GM12875 (cell line): ENCODE data around the gene C13orf46.

Experiments
- H3K4me3 ChIP-seq: one replicate; pipeline ENCODE4 v1.5.1; 2011; ENCODE audit warnings: low read depth, low read length, control low read depth
- TF ChIP-seq, protein P1 (sequence below): IDR thresholded peaks from 2 replicates; pipeline ENCODE4 v1.5.1; 2011; ENCODE audit warnings: low read depth, mild to moderate bottlenecking, control low read depth, inconsistent platforms, low read length, moderate library complexity, borderline replicate concordance; ENCODE audit not compliant: insufficient read depth

The C13orf46 gene

DNA sequence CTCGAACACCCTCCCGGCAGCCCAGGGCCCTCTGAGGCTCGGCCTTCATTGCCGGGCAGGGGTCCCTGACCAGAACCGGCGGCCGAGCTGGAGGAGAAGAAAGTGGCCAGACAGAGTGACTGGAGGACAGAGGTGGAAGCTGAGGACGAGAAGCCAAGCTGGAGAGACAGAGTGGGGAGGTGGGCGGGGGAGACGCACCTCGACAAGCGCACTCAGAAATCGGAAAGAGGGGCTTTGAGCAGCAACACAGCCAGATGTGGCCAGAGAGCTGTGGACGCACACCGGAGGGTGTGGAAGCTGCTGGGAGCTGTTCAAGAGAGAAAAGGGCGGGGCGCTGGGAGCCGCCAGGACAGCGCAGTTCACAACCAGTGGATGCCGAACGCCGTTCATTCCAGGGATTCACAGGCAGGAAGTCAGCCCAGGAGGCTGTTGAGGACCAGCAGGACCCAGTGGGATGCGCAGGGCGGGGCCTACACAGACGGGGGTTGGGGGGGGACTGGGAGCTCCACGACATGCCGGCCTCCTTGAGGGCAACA, 28.2 kb upstream of the C13orf46 start:
- no peak overlapping the region for H3K4me3 ChIP-seq
- TF ChIP-seq, protein P1, sequence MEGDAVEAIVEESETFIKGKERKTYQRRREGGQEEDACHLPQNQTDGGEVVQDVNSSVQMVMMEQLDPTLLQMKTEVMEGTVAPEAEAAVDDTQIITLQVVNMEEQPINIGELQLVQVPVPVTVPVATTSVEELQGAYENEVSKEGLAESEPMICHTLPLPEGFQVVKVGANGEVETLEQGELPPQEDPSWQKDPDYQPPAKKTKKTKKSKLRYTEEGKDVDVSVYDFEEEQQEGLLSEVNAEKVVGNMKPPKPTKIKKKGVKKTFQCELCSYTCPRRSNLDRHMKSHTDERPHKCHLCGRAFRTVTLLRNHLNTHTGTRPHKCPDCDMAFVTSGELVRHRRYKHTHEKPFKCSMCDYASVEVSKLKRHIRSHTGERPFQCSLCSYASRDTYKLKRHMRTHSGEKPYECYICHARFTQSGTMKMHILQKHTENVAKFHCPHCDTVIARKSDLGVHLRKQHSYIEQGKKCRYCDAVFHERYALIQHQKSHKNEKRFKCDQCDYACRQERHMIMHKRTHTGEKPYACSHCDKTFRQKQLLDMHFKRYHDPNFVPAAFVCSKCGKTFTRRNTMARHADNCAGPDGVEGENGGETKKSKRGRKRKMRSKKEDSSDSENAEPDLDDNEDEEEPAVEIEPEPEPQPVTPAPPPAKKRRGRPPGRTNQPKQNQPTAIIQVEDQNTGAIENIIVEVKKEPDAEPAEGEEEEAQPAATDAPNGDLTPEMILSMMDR = no peak

DNA sequence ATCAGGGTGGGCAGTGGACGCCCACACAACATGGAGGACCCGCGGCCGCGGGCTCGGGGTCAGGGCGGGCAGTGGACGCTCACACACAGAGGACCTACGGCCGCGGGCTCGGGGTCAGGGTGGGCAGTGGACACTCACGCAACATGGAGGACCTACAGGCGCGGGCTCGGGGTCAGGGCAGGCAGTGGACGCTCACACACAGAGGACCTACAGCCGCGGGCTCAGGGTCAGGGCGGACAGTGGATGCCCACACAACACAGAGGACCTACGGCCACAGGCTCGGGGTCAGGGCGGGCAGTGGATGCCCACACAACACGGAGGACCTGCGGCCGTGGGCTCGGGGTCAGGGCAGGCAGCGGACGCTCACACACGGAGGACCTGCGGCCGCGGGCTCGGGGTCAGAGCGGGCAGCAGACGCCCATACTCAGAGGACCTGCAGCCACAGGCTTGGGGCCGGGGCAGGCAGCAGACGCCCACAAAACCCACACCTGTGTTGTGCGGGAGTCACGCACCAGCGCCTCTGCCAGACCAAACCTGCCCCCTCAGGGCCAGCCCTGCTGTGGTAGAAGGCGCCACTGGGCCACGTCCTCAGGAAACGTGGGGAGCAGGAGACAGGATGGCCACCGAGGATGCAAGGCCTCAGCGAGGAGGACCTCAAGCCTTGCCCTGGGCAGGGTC, 27.6 kb upstream of the C13orf46 start:
- no peak overlapping the region for H3K4me3 ChIP-seq
- TF ChIP-seq, protein P1 = no peak

DNA sequence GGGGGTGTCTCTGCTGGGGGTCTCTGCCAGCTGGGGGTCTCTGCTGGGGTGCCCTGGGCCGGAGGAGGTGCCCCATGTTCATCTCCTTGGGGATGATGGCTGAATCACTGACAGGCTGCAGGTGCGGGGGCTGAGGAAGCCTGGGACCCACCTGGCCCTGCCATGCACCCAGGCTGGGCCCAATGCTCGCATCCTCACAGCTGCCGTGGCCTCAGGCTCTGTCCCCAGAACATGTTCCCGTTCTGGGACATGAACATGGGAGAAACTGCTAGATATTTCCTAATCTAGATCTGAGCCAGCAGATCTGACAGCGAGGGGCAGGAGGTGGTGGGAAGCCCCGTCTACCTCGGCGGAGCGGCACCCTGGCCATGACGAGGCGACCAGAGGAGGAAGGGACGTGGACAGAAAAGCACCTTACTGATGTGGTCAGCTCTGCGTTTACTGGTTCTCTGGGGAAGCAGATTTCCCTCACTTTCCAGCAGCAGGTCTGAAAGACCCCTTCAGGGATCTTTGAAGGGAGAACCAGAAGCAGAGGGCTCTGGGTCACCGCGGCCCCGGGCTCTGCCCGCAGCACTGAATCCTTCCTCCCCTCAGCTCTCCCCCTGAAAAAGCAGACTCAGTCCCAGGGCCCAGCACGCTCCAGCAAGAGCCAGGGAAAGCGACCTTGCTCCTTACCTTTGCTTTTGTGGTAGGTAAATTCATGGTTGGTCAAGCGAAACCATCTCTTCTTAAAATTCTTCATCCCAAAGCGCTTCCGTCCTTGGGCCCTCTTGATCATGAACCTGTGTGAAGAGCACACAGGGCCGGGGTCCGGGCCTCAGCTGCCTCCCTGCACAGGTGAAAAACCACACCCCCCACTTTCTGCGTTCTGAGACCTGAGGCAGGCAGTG, 26.5 kb upstream of the C13orf46 start:
- no peak overlapping the region for H3K4me3 ChIP-seq
- TF ChIP-seq, protein P1 = no peak

DNA sequence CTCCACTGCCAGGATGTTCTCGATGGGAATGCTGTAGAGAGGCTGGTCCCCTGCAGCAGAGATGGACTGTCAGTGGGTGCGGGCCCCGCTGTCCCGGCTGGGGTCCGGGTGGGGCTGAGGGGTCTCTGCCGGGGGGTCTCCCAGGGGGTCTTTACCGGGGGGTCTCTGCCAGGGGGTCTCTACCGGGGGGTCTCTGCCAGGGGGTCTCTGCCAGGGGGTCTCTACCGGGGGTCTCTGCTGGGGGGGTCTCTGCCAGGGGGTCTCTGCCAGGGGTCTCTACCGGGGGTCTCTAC, 25.7 kb upstream of the C13orf46 start:
- TF ChIP-seq, protein P1 = no peak
- H3K4me3 ChIP-seq = no peak overlapping the region

DNA sequence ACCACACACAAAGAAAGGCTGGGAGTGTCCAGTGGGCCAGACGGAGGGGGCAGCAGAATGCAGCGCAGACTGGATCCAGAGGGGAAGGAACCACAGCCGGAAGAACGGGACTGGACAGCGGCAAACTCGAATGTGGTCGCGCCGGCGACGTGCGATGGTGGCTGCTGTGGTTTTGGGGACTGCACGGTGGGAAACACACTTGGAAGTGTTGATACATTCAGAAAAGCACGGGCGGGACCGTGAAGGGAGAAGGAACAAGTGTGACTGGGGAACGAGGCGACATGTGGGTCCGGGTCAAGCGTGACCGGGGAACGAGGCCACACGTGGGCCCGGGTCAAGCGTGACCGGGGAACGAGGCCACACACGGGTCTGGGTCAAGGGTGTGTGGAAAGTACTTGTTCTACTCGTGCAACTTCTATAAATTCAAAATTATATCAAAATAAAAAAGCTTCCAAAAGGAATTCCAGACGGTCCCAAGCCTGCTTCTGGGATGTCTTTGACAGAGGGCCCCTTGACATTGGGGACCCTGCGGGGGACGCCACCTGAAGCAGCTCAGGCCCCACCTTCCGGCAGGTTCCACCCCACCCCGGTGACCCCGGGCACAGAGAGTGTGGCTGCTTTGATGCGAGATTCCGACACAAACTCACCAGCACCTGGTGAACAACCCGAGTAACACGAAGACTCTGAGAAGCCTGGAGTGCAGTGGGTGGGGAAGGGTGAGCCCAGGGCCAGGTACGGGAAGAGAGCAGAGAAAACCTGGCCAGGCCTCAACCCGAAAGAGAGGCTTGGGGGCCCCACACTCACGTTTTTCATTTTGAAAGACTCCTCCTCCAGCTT, 25.1 kb upstream of the C13orf46 start:
- H3K4me3 ChIP-seq = no peak overlapping the region
- TF ChIP-seq, protein P1 = no peak

DNA sequence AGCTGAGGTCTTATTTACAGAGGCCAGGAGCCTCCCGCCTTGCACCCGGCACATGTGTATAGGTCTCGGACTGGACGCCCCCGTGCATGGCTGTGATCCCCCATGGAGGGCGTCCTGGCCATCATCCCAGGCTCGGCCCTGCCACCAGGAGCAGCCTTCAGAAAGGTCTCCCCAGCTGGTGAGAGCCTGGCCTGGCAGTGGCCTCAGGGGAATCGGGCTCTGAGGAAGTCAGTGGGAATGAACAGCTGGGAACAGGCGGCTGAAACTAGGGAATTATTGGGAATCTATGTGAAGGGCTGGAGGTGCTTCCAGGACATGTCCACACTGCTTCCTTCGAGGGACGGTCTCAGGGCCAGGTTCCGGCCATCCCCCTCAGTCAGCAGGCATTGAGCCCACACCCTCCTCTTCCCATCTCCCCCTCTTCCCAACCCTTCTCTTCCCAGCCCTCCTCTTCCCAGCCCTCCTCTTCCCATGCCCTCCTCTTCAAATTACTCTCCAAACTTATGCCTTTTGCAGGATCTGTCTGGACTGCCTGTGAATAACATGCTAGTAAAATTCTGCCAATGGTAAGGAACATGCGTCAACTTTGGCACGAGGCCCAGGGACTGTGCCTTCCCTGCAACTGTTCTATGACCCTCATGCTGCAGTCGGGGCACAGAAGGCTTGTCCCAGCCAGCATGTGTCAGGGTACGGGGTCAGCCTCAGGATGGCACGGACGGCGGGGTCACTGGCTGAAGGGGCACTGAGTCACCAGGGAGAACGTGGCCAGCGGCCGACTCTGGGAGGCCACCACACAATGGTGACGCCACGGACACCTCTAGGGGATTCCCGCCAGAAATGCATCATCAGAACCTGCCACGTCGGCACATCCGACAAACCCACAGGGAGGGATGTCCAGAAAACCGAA, 24.2 kb upstream of the C13orf46 start:
- H3K4me3 ChIP-seq = no peak overlapping the region
- TF ChIP-seq, protein P1 = no peak
